ENCODE results near the gene ALAS1. TPM values are rescaled to one million over a fixed set of nuclear protein-coding genes. Genes with fewer than 3 reads are reported as not detected.

ALAS1 gene
- total and polyA plus RNA-seq, 2 of the 13 experiments (the other 11 are each of a cell fraction or from before 2014, with no cell fraction given), result 36.0 to 43.2 TPM

DNA sequence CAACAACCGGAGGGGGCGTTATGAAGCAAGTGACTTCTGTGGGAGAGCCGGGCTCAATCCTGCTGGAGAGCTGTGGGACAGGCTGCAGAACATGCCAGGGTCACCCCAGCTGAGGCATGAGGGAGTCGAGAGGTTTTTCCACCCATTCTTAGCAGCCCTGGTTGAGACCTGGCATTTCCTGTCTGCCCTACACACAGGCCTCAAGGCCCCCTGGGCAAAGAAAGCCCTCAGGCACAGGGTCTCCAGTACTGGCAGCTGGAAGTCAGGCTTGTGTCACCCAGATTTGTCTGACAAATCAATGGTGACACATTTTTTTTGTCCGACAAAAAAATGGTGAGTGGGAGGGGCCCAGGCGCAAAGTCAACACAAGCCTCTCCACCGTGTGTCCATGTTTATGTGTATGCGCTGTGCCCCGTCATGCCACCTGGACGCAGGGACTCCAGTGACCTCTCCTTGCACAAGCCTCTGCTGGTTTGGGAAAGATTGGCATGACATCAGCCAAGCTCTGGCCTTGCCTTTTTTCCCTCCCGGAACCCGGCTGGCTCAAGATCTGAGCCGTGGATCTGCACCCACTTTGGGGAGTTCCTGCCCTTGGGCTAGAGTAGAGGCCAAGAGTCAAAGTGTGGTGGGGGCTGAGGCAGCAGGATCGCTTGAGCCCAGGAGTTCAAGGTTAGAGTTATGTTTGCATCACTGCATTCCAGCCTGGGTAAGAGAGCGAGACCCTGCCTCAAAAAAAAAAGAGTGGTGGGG lies 20.8 kb upstream of the ALAS1 start (continued):
- TF ChIP-seq ZNF367 (CRISPR knock-in tag; IDR thresholded peaks at IDR 0.05; ENCODE audit: borderline replicate concordance) (no peak), ZZZ3 (CRISPR knock-in tag; IDR thresholded peaks at IDR 0.05; ENCODE audit: borderline replicate concordance) (no peak), MXI1 (IDR thresholded peaks at IDR 0.05; ENCODE audit: borderline replicate concordance, low read depth, low read length) (peak; percentile 64; the same call in 1 of the 3 replicates), CAMTA2 (CRISPR knock-in tag; IDR thresholded peaks at IDR 0.05; ENCODE audit: borderline replicate concordance) (no peak; the same call in 1 of the 2 replicates), ZNF841 (CRISPR knock-in tag; IDR thresholded peaks at IDR 0.05; ENCODE audit: borderline replicate concordance) (no peak), ZBTB38 (CRISPR knock-in tag; IDR thresholded peaks at IDR 0.05) (no peak), ZNF766 (CRISPR knock-in tag; IDR thresholded peaks at IDR 0.05; ENCODE audit: borderline replicate concordance) (no peak), ELF1 (CRISPR knock-in tag; IDR thresholded peaks at IDR 0.05) (no peak; the same call in 1 of the 2 replicates), ZNF44 (CRISPR knock-in tag; IDR thresholded peaks at IDR 0.05) (0 out of 2 replicates have a peak, but pooled peaks have one; percentile 48), FOXP1 (IDR thresholded peaks at IDR 0.05) (peak; percentile 9; the same call in 1 of the 2 replicates), FOXP1 (CRISPR knock-in tag; IDR thresholded peaks at IDR 0.05) (peak; percentile 64), PLRG1 (conservative IDR thresholded peaks at IDR 0.05) (no peak), MIER2 (CRISPR knock-in tag; IDR thresholded peaks at IDR 0.05) (no peak), TOPORS (CRISPR knock-in tag; IDR thresholded peaks at IDR 0.05) (no peak), KLF15 (CRISPR knock-in tag; IDR thresholded peaks at IDR 0.05; ENCODE audit: borderline replicate concordance) (no peak), ZNF343 (CRISPR knock-in tag; IDR thresholded peaks at IDR 0.05) (no peak), ADNP (CRISPR knock-in tag; IDR thresholded peaks at IDR 0.05) (0 out of 2 replicates have a peak, but pooled peaks have one; percentile 21)
- TF ChIP-seq, protein P1, sequence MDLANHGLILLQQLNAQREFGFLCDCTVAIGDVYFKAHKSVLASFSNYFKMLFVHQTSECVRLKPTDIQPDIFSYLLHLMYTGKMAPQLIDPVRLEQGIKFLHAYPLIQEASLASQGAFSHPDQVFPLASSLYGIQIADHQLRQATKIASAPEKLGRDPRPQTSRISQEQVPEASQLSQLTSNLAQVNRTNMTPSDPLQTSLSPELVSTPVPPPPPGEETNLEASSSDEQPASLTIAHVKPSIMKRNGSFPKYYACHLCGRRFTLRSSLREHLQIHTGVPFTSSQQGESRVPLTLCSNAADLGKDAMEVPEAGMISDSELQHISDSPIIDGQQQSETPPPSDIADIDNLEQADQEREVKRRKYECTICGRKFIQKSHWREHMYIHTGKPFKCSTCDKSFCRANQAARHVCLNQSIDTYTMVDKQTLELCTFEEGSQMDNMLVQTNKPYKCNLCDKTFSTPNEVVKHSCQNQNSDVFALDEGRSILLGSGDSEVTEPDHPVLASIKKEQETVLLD (CRISPR knock-in tag; IDR thresholded peaks at IDR 0.05; ENCODE audit: low read depth), result no peak
- TF ChIP-seq, protein P2, sequence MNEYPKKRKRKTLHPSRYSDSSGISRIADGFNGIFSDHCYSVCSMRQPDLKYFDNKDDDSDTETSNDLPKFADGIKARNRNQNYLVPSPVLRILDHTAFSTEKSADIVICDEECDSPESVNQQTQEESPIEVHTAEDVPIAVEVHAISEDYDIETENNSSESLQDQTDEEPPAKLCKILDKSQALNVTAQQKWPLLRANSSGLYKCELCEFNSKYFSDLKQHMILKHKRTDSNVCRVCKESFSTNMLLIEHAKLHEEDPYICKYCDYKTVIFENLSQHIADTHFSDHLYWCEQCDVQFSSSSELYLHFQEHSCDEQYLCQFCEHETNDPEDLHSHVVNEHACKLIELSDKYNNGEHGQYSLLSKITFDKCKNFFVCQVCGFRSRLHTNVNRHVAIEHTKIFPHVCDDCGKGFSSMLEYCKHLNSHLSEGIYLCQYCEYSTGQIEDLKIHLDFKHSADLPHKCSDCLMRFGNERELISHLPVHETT (CRISPR knock-in tag; conservative IDR thresholded peaks at IDR 0.05), result no peak
- TF ChIP-seq, protein P3, sequence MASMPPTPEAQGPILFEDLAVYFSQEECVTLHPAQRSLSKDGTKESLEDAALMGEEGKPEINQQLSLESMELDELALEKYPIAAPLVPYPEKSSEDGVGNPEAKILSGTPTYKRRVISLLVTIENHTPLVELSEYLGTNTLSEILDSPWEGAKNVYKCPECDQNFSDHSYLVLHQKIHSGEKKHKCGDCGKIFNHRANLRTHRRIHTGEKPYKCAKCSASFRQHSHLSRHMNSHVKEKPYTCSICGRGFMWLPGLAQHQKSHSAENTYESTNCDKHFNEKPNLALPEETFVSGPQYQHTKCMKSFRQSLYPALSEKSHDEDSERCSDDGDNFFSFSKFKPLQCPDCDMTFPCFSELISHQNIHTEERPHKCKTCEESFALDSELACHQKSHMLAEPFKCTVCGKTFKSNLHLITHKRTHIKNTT (CRISPR knock-in tag; IDR thresholded peaks at IDR 0.05), result no peak
- TF ChIP-seq, protein P4, sequence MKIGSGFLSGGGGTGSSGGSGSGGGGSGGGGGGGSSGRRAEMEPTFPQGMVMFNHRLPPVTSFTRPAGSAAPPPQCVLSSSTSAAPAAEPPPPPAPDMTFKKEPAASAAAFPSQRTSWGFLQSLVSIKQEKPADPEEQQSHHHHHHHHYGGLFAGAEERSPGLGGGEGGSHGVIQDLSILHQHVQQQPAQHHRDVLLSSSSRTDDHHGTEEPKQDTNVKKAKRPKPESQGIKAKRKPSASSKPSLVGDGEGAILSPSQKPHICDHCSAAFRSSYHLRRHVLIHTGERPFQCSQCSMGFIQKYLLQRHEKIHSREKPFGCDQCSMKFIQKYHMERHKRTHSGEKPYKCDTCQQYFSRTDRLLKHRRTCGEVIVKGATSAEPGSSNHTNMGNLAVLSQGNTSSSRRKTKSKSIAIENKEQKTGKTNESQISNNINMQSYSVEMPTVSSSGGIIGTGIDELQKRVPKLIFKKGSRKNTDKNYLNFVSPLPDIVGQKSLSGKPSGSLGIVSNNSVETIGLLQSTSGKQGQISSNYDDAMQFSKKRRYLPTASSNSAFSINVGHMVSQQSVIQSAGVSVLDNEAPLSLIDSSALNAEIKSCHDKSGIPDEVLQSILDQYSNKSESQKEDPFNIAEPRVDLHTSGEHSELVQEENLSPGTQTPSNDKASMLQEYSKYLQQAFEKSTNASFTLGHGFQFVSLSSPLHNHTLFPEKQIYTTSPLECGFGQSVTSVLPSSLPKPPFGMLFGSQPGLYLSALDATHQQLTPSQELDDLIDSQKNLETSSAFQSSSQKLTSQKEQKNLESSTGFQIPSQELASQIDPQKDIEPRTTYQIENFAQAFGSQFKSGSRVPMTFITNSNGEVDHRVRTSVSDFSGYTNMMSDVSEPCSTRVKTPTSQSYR (CRISPR knock-in tag; IDR thresholded peaks at IDR 0.05; ENCODE audit: borderline replicate concordance), result peak; percentile 63; the same call in 1 of the 2 replicates
- TF ChIP-seq, protein P5, sequence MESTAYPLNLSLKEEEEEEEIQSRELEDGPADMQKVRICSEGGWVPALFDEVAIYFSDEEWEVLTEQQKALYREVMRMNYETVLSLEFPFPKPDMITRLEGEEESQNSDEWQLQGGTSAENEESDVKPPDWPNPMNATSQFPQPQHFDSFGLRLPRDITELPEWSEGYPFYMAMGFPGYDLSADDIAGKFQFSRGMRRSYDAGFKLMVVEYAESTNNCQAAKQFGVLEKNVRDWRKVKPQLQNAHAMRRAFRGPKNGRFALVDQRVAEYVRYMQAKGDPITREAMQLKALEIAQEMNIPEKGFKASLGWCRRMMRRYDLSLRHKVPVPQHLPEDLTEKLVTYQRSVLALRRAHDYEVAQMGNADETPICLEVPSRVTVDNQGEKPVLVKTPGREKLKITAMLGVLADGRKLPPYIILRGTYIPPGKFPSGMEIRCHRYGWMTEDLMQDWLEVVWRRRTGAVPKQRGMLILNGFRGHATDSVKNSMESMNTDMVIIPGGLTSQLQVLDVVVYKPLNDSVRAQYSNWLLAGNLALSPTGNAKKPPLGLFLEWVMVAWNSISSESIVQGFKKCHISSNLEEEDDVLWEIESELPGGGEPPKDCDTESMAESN (CRISPR knock-in tag; conservative IDR thresholded peaks at IDR 0.05), result peak; percentile 53; the same call in 1 of the 2 replicates

All from HepG2 (cell line).